Hepatocyte (in vitro differentiated cells): ENCODE results near the gene IL2RA. TPM values are rescaled to one million over a fixed set of nuclear protein-coding genes. Genes with fewer than 3 reads are reported as not detected.

Source experiments
- DNase-seq: peaks from one replicate; pipeline ENCODE4 v3.0.0-alpha.2; 2016; ENCODE audit warnings: low spot score
- H2AFZ ChIP-seq: fragments of 200-600 bp; sonication (generic); 2 replicates; pipeline ENCODE4 v1.6.0; 2016; ENCODE audit warnings: antibody characterized with exemption, mild to moderate bottlenecking
- H3K27ac ChIP-seq: fragments of 200-600 bp; sonication (generic); 2 replicates; pipeline ENCODE4 v1.5.1; 2016; ENCODE audit warnings: mild to moderate bottlenecking
- H3K27me3 ChIP-seq: fragments of 200-600 bp; sonication (generic); 2 replicates; pipeline ENCODE4 v1.6.1; 2016
- H3K36me3 ChIP-seq: fragments of 200-600 bp; sonication (generic); replicated peaks from 2 replicates; pipeline ENCODE4 v1.5.1; 2016; ENCODE audit warnings: low read depth; ENCODE audit not compliant: insufficient read depth
- H3K4me1 ChIP-seq: fragments of 200-600 bp; sonication (generic); 2 replicates; pipeline ENCODE4 v1.5.1; 2016; ENCODE audit warnings: mild to moderate bottlenecking, moderate library complexity; ENCODE audit not compliant: insufficient read depth
- H3K4me2 ChIP-seq: fragments of 200-600 bp; sonication (generic); 2 replicates; pipeline ENCODE4 v1.6.0; 2016
- H3K4me3 ChIP-seq: fragments of 200-600 bp; sonication (generic); 2 replicates; pipeline ENCODE4 v1.5.1; 2016; ENCODE audit warnings: mild to moderate bottlenecking
- H3K79me2 ChIP-seq: fragments of 200-600 bp; sonication (generic); 2 replicates; pipeline ENCODE4 v1.6.0; 2017; ENCODE audit warnings: mild to moderate bottlenecking
- H3K9me2 ChIP-seq: fragments of 200-600 bp; sonication (generic); replicated peaks from 2 replicates; pipeline ENCODE4 v1.6.0; 2017; ENCODE audit warnings: mild to moderate bottlenecking; ENCODE audit not compliant: insufficient read depth
- H3K9me3 ChIP-seq: fragments of 200-600 bp; sonication (generic); 2 replicates; pipeline ENCODE4 v1.5.1; 2016; ENCODE audit warnings: low read depth, mild to moderate bottlenecking
- H4K20me1 ChIP-seq: fragments of 200-600 bp; sonication (generic); 2 replicates; pipeline ENCODE4 v1.6.0; 2016; ENCODE audit warnings: mild to moderate bottlenecking; ENCODE audit not compliant: insufficient read depth, poor library complexity, severe bottlenecking
- EZH2 ChIP-seq: fragments of 200-600 bp; sonication (generic); IDR thresholded peaks from 2 replicates; pipeline ENCODE4 v1.6.1; 2016; ENCODE audit warnings: antibody characterized with exemption, mild to moderate bottlenecking, borderline replicate concordance
- EZH2phosphoT487 ChIP-seq: fragments of 200-600 bp; sonication (generic); IDR thresholded peaks from one replicate; pipeline ENCODE4 v1.6.1; 2018; ENCODE audit warnings: antibody characterized with exemption, mild to moderate bottlenecking, low read depth, moderate library complexity; ENCODE audit not compliant: unreplicated experiment, severe bottlenecking
- WGBS: methylation state at CpG from one replicate; pipeline ENCODE4 v1.1.6; 2016; ENCODE audit warnings: low lambda C conversion rate; ENCODE audit errors: missing lambda C conversion rate; 5-methylcytosine and 5-hydroxymethylcytosine counted together
- polyA plus RNA-seq: library from polyadenylated mRNA; unstranded; fragments of >200 nt; fragmentation: Nextera tagmentation; extraction: Ambion mirVana; gene quantifications from 2 replicates; pipeline ENCODE4 v1.2.1, GENCODE V29; 2016
- total RNA-seq: library from RNA; depleted of rRNA; stranded (reverse); fragments of >200 nt; gene quantifications from 2 replicates; pipeline ENCODE4 v1.2.3, GENCODE V29; 2014
- TF ChIP-seq, protein P1 (sequence below): fragments of 200-600 bp; sonication (generic); IDR thresholded peaks from 2 replicates; pipeline ENCODE4 v1.5.1; 2016; ENCODE audit warnings: antibody characterized with exemption, mild to moderate bottlenecking; ENCODE audit not compliant: poor library complexity

The IL2RA gene
- total and polyA plus RNA-seq, 2 experiments from 2014 or later: not detected

DNA sequence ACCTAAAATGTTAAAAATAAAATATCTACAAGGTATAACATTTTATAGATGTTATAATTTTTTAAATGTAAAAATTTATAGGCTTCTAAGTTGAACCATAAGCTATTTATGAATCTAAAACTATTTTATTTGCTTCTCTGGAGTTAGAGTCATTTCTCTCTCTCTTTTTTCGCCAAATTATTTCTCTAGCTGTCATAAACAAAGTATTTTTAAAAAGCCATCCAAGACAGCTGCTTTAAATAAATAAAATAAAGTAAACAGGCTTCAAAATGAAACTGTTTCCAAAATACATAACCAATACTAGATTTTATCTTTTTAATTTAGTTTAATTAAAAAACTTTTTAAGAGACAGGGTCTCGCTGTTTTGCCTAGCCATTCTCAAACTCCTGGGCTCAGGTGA, 72.4 kb downstream of the IL2RA start:
- 89% methylated on average over 2 of the region's 2 CpGs for WGBS
- Histone ChIP-seq H3K36me3 (no peaks in the 10 kb centered on the region), H3K27ac (no peak overlapping the region), H3K4me3 (no peak overlapping the region), H3K27me3 (no peaks in the 10 kb centered on the region), H3K79me2 (no peaks in the 10 kb centered on the region), H3K4me1 (no peaks in the 10 kb centered on the region), H4K20me1 (no peaks in the 10 kb centered on the region), H3K9me2 (no peaks in the 10 kb centered on the region), H2AFZ (no peak overlapping the region), H3K4me2 (no peak overlapping the region), H3K9me3 (no peaks in the 10 kb centered on the region)
- TF ChIP-seq, protein P1, sequence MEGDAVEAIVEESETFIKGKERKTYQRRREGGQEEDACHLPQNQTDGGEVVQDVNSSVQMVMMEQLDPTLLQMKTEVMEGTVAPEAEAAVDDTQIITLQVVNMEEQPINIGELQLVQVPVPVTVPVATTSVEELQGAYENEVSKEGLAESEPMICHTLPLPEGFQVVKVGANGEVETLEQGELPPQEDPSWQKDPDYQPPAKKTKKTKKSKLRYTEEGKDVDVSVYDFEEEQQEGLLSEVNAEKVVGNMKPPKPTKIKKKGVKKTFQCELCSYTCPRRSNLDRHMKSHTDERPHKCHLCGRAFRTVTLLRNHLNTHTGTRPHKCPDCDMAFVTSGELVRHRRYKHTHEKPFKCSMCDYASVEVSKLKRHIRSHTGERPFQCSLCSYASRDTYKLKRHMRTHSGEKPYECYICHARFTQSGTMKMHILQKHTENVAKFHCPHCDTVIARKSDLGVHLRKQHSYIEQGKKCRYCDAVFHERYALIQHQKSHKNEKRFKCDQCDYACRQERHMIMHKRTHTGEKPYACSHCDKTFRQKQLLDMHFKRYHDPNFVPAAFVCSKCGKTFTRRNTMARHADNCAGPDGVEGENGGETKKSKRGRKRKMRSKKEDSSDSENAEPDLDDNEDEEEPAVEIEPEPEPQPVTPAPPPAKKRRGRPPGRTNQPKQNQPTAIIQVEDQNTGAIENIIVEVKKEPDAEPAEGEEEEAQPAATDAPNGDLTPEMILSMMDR: no peak
- TF ChIP-seq EZH2: no peak
- no peak for TF ChIP-seq EZH2phosphoT487
- DNase-seq: no peak

DNA sequence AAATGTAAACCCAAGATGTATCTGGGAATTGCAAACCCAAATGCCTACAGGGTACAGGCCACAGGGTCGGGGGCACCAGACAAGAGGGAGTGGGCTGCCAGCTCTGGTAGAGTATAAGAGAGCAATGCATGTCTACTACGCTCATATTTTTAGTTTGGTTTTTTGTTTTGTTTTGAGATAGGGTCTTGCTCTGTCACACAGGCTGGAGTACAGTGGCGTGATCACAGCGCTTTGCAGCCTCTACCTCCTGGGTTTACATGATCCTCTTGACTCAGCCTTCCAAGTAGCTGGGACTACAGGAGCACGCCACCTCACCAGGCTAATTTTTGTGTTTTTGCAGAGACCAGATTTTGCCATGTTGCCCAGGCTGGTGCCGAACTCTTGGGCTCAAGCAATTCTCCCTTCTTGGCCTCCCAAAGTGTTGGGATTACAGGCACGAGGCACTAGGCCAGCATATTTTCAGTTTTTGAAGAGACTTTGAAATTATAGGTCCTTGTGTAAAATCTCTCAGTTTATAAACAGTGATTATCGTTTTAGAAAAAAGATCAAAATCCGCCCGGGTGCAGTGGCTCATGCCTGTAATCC, 73.7 kb downstream of the IL2RA start:
- TF ChIP-seq EZH2 (no peak), EZH2phosphoT487 (no peak)
- TF ChIP-seq, protein P1: no peak
- Histone ChIP-seq H3K27me3 (no peaks in the 10 kb centered on the region), H3K9me3 (no peaks in the 10 kb centered on the region), H3K4me2 (no peak overlapping the region), H2AFZ (no peak overlapping the region), H3K79me2 (no peaks in the 10 kb centered on the region), H3K4me1 (no peaks in the 10 kb centered on the region), H3K4me3 (no peak overlapping the region), H3K27ac (no peak overlapping the region), H3K9me2 (no peaks in the 10 kb centered on the region), H4K20me1 (no peaks in the 10 kb centered on the region), H3K36me3 (no peaks in the 10 kb centered on the region)
- WGBS: 90% methylated on average over 10 of the region's 10 CpGs
- no peak for DNase-seq

DNA sequence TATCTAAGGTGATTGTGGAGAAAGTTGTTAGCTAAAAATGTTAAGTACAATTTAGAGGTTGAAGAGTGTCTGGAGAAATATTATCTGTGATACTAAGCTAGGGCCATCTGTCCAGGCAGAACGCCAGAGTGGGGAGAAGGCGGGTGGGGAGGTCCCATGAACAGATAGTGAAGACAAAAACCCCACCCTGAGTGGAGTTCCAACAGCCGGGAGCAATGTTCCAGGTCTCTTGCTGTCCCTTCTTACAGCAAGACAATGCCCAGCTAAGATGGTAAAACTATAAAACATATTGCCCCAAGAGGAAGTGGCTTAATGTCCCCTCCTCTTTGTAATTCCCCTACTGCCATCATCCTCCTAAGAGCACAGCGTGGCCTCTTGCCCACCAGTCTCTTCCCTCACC, 74.4 kb downstream of the IL2RA start:
- H3K36me3 ChIP-seq: no peaks in the 10 kb centered on the region
- no peaks in the 10 kb centered on the region for H3K9me2 ChIP-seq
- TF ChIP-seq EZH2 (no peak), EZH2phosphoT487 (no peak)
- TF ChIP-seq, protein P1: no peak
- DNase-seq: no peak
- no peak overlapping the region for H3K4me3 ChIP-seq
- no peak overlapping the region for H3K27ac ChIP-seq
- no peaks in the 10 kb centered on the region for H3K9me3 ChIP-seq
- no peaks in the 10 kb centered on the region for H3K79me2 ChIP-seq
- WGBS: 84% methylated on average over 4 of the region's 4 CpGs
- no peaks in the 10 kb centered on the region for H4K20me1 ChIP-seq
- H3K4me2 ChIP-seq: no peak overlapping the region
- H2AFZ ChIP-seq: no peak overlapping the region
- no peaks in the 10 kb centered on the region for H3K4me1 ChIP-seq
- H3K27me3 ChIP-seq: no peaks in the 10 kb centered on the region

DNA sequence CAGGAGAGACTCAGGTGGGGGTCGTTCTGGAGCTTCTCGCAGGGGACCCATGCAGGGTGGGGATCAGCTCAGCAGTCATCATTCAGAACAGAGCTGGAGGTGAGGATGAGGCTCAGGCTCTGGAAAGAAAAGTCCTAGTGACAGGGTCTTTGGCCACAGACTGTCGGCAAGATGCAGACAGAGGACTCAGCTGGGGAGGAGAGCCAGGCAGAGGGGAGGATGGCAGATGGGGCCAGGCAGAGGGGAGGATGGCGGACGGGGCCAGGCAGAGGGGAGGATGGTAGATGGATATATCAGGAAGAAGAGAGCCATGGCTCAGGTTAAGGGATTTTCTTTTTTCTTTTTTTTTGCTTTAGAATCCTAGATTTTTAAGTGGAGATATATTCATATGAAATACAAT, 77.1 kb downstream of the IL2RA start:
- Histone ChIP-seq H4K20me1 (no peaks in the 10 kb centered on the region), H3K27me3 (no peaks in the 10 kb centered on the region), H3K9me2 (no peaks in the 10 kb centered on the region), H3K9me3 (no peaks in the 10 kb centered on the region), H3K4me3 (no peak overlapping the region), H3K27ac (no peak overlapping the region), H3K4me1 (no peaks in the 10 kb centered on the region), H3K36me3 (no peaks in the 10 kb centered on the region), H3K79me2 (no peaks in the 10 kb centered on the region), H3K4me2 (no peak overlapping the region), H2AFZ (no peak overlapping the region)
- DNase-seq: no peak
- 98% methylated on average over 5 of the region's 5 CpGs for WGBS
- TF ChIP-seq, protein P1: no peak
- TF ChIP-seq EZH2phosphoT487 (no peak), EZH2 (no peak)
